ENCODE data around the gene OSGEPL1.
"Not testable (repeated sequence)": the region's sequence is repeated elsewhere in the genome, so short reads cannot be mapped to it uniquely, and the experiment has no call there.

Gene OSGEPL1

DNA sequence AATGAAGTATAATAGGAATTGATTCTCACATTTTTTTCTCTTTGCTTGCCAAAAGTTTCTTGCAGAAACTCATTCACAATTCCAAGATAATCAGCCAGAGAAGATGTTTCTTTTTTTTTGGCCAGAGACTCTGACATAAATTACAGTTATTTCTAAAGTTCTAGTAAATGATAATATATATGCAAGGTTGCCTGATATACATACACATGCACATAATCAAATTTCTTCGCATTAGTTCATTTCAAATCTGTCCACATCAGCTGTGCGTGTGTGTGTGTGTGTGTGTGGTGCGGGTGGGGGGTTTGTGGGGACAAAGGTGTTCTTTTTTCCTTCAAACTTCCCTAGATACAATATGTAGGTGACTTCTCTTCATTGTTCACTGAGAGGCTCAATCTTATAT is 33.2 kb downstream of the OSGEPL1 start:
- DNase-seq (ENCODE audit: low spot score), result no peak

DNA sequence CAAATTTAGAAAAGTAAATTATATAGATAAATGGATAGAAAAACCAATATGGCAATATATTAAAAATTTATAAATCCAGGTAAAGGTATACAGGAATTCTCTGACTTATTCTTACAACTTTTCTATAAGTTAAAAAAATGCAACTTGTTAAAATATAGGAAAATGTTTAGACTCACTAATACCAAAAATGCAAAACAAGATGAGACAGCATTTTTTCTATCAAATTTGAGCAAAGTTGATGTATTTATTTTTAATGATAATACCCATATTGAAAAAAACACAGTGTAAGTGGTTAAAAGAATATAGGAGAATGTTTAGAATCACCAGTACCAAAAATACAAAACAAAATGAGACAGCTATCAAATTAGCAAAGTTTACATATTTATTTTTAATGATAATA is 35.7 kb downstream of the OSGEPL1 start:
- DNase-seq (ENCODE audit: low spot score), result no peak

DNA sequence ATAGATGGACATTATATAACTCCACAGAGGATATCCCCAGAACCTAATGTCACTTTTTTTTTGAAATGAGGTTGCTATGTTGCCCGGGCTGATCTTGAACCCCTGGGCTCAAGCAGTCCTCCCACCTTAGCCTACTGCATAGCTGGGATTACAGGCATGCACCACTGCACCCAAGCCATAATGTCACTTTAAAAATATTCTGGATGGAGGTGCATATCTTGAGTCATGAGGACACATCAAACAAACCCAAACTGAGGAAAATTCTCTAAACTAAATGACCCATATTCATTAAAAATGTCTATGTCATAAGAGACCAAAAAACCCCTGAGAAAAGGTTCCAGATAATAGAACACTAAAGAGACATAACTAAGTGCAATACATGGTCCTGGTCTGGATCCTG is 36.3 kb downstream of the OSGEPL1 start:
- DNase-seq (ENCODE audit: low spot score), result no peak

DNA sequence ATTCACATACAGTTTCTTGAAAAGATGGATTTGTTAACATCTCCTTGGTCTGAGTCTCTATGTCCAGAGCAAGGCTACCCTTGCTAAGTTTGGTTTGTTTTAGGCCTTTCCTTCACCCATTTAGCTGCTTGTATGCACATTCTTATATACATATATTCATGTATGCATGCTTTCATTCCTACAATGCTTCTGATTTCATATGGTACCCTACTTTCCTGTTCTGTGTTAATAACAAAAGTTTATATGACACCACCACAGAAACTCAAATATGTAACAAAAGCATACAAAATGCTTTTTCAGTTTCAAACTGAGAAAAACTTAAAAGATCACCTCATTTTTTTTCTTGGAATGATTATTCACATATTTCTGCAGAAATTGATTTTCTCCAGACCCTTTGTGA is 39.4 kb downstream of the OSGEPL1 start:
- DNase-seq (ENCODE audit: low spot score), result no peak

DNA sequence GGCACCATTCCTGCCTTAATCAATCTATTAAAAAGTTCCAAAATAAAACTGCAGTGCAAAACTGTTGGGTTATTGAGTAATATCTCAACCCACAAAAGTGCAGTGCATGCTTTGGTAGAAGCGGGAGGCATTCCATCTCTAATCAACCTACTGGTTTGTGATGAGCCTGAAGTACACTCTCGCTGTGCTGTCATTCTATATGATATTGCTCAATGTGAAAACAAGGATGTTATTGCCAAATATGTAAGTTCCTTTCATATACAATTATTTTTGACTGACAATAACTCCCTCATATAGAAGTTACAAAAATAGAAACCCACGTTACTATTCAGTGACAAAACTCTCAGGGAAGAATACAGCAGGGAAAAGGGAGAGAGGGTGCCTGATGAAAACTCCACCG is 43.0 kb downstream of the OSGEPL1 start:
- no peak for DNase-seq (ENCODE audit: low spot score)

DNA sequence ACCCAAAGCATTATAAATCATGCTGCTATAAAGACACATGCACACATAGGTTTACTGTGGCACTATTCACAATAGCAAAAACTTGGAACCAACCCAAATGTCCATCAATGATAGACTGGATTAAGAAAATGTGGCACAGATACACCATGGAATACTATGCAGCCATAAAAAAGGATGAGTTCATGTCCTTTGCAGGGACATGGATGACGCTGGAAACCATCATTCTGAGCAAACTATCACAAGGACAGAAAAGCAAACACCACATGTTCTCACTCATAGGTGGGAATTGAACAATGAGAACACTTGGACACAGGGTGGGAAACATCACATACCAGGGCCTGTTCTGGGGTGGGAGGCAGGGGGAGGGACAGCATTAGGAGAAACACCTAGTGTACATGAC is 45.0 kb downstream of the OSGEPL1 start:
- not testable (repeated sequence) for DNase-seq (ENCODE audit: low spot score)

DNA sequence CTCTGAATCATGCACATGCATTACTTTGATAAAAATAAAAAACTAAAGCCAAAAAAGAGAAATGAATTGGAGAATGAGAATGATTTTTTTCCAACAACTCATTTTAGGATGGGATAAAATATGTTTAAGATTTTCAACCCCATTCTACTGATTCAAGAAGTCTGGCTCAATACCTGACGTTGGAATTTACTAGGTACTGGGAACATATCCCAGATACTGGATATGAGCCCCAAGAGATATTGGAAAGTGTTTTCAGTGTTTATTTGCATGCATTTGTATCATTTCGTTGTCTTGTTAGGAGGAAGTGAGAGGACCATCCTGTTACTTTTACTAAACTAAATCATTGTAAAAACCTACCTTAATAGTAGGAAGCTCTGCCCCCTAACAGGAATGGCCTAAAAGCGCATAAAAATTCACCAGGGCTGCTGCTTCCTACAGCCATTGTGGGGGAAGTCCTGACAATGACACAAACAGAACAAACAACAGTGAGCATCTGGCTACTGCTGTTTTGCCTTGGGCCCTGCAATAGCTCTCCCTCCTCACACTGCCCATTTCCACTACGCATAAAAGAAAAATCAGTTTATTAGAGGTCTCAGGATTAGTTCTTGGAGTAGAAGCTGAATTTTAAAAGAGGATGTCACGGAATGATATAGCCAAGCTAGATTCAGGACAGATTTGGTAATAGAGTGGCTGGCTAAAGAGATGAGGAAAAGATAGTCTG is 52.9 kb downstream of the OSGEPL1 start:
- no peak for DNase-seq (ENCODE audit: low spot score)

DNA sequence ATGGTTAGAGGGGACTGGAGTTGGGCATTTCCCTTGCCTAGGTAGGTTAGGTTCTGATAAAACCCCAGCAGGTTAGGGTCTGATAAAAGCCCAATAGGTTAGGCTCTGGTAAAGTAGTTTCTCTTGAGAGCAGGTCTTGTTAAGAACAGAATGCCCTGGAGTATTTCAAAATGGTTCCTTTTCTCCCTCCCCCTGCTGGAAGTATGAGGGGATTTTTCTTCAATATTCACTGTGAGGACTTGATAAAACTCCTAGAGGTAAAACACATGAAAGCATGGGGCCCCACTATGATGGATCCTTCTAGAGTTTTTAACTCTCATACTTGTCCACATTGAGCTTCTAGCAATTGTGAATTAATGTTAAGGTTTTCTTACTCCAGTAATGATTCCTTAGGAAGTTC is 60.5 kb downstream of the OSGEPL1 start:
- DNase-seq (ENCODE audit: low spot score), result no peak

DNA sequence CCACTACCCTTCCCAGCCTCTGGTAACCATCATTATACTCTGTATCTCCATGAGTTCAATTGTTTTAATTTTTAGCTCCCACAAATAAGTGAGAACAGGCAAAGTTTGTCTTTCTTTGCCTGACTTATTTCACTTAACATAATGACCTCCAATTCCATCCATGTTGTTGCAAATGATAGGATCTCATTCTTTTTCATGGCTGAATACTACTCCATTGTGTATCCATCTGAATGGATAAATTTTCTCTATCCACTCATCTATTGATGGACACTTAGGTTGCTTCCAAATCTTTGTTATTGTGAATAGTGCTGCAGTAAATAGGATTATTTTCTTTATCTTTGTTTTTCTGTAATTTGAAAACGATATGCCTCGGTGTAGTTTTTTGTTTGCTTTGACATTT is 61.9 kb downstream of the OSGEPL1 start:
- no peak for DNase-seq (ENCODE audit: low spot score)

DNA sequence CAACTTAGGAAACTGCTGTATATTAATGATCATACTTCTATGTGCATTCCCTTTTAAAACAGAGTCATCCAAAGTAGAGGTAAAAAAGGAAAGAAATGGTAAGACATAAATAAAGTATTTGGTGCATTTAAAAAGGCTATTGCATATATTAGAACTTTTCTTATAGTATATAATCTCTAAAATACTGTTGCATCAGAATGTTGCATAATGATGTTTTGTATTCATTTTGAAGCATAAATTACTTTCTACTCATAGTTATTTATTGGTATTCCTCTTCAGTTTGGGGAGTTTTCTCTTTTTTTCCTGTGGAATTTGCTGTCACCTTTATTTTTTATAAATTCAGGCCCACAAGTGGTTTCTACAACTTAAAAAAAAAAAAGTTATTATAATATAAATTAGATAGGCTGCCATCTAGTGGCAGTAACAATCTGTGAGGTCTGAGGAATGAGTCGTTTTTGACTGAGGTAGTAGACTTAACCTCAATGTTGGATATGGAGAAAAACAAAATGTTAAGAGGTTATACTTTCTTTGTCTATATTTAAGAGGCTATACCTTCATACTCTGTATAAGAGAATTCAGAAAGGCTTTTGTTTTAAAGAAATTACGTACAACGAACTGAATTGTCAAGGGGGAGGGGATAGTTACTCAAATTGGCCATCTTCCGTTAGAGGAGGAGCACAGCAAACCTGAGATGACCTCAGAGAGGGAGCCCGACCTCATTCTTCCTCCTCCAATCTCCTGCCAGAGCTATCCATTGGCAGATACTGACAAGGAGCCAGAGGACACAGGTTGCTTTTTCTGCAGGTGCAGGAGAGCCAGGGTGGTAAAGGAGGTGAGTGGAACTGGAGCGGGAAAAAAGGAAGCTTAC is 64.3 kb downstream of the OSGEPL1 start:
- DNase-seq (ENCODE audit: low spot score), result peak; percentile 7

All from hepatic stellate cell (primary cell).